ENCODE data around the gene UGT1A8.

The UGT1A8 gene

GRCh38 chr2:233754872-233755611, 137.6 kb downstream of the UGT1A8 start:
- H2AFZ ChIP-seq (ENCODE audit: low read length) = no peak overlapping the region
- no peak overlapping the region for H3K4me2 ChIP-seq (ENCODE audit: low read length)
- H3K9ac ChIP-seq (ENCODE audit: low read length) = no peak overlapping the region
- H3K79me2 ChIP-seq (ENCODE audit: insufficient read depth, low read length) = no peaks in the 10 kb centered on the region
- H3K27ac ChIP-seq (ENCODE audit: low read depth, low read length, poor library complexity, severe bottlenecking) = no peak overlapping the region
- TF ChIP-seq, protein P1, sequence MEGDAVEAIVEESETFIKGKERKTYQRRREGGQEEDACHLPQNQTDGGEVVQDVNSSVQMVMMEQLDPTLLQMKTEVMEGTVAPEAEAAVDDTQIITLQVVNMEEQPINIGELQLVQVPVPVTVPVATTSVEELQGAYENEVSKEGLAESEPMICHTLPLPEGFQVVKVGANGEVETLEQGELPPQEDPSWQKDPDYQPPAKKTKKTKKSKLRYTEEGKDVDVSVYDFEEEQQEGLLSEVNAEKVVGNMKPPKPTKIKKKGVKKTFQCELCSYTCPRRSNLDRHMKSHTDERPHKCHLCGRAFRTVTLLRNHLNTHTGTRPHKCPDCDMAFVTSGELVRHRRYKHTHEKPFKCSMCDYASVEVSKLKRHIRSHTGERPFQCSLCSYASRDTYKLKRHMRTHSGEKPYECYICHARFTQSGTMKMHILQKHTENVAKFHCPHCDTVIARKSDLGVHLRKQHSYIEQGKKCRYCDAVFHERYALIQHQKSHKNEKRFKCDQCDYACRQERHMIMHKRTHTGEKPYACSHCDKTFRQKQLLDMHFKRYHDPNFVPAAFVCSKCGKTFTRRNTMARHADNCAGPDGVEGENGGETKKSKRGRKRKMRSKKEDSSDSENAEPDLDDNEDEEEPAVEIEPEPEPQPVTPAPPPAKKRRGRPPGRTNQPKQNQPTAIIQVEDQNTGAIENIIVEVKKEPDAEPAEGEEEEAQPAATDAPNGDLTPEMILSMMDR (IDR thresholded peaks at IDR 0.05; ENCODE audit: low read length) = no peak
- TF ChIP-seq EZH2 (IDR thresholded peaks at IDR 0.05; ENCODE audit: borderline replicate concordance, low read length) = no peak
- H4K20me1 ChIP-seq (ENCODE audit: insufficient read depth, low read length) = no peaks in the 10 kb centered on the region
- H3K9me2 ChIP-seq (ENCODE audit: low read depth, low read length) = no peaks in the 10 kb centered on the region
- H3K4me3 ChIP-seq (ENCODE audit: low read depth, low read length, poor library complexity, severe bottlenecking) = no peak overlapping the region
- no peaks in the 10 kb centered on the region for H3K9me3 ChIP-seq (ENCODE audit: low read length)
- no peaks in the 10 kb centered on the region for H3F3A ChIP-seq (ENCODE audit: insufficient read depth, low read length)
- no peaks in the 10 kb centered on the region for H3K27me3 ChIP-seq (ENCODE audit: insufficient read depth, low read length)
- no peaks in the 10 kb centered on the region for H3K36me3 ChIP-seq (ENCODE audit: insufficient read depth, low read length)
- no peaks in the 10 kb centered on the region for H3K4me1 ChIP-seq (ENCODE audit: insufficient read depth, low read length, severe bottlenecking)

GRCh38 chr2:233756429-233757081, 139.1 kb downstream of the UGT1A8 start:
- Histone ChIP-seq H4K20me1 (ENCODE audit: insufficient read depth, low read length) (no peaks in the 10 kb centered on the region), H3K36me3 (ENCODE audit: insufficient read depth, low read length) (no peaks in the 10 kb centered on the region), H3K27me3 (ENCODE audit: insufficient read depth, low read length) (no peaks in the 10 kb centered on the region), H3K9me2 (ENCODE audit: low read depth, low read length) (no peaks in the 10 kb centered on the region), H3K27ac (ENCODE audit: low read depth, low read length, poor library complexity, severe bottlenecking) (no peak overlapping the region), H3K9ac (ENCODE audit: low read length) (no peak overlapping the region), H3K4me3 (ENCODE audit: low read depth, low read length, poor library complexity, severe bottlenecking) (no peak overlapping the region), H3K9me3 (ENCODE audit: low read length) (no peaks in the 10 kb centered on the region), H3K79me2 (ENCODE audit: insufficient read depth, low read length) (no peaks in the 10 kb centered on the region), H3F3A (ENCODE audit: insufficient read depth, low read length) (no peaks in the 10 kb centered on the region), H3K4me2 (ENCODE audit: low read length) (no peak overlapping the region), H3K4me1 (ENCODE audit: insufficient read depth, low read length, severe bottlenecking) (no peaks in the 10 kb centered on the region), H2AFZ (ENCODE audit: low read length) (no peak overlapping the region)
- TF ChIP-seq EZH2 (IDR thresholded peaks at IDR 0.05; ENCODE audit: borderline replicate concordance, low read length) = no peak
- TF ChIP-seq, protein P1 (IDR thresholded peaks at IDR 0.05; ENCODE audit: low read length) = no peak

DNA sequence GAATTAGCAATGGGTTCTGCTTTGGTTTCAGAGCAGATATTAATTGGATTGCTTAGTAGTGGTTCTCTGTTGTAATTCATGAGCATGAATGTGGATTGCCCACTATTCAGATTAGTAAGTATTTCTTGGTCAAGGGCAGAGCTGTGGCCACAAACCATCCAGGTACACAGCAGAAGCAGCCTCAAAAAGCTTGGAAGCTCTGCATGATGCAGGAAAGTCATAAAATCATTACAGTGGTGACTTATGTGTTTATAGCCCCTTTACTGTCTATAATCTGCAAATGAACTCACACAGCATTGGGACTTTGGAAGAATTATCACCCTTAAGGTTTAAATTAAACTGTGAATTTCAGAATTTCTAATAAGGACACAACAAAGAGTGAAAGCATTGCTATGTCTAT, 140.7 kb downstream of the UGT1A8 start:
- Histone ChIP-seq H3K4me1 (ENCODE audit: insufficient read depth, low read length, severe bottlenecking) (no peaks in the 10 kb centered on the region), H3K79me2 (ENCODE audit: insufficient read depth, low read length) (no peaks in the 10 kb centered on the region), H3K36me3 (ENCODE audit: insufficient read depth, low read length) (no peaks in the 10 kb centered on the region), H3K9me2 (ENCODE audit: low read depth, low read length) (no peaks in the 10 kb centered on the region), H3K4me3 (ENCODE audit: low read depth, low read length, poor library complexity, severe bottlenecking) (no peak overlapping the region), H3K27ac (ENCODE audit: low read depth, low read length, poor library complexity, severe bottlenecking) (no peak overlapping the region), H2AFZ (ENCODE audit: low read length) (no peak overlapping the region), H3K9ac (ENCODE audit: low read length) (no peak overlapping the region), H4K20me1 (ENCODE audit: insufficient read depth, low read length) (no peaks in the 10 kb centered on the region), H3K9me3 (ENCODE audit: low read length) (no peaks in the 10 kb centered on the region), H3K27me3 (ENCODE audit: insufficient read depth, low read length) (no peaks in the 10 kb centered on the region), H3K4me2 (ENCODE audit: low read length) (no peak overlapping the region), H3F3A (ENCODE audit: insufficient read depth, low read length) (no peaks in the 10 kb centered on the region)
- TF ChIP-seq, protein P1 (IDR thresholded peaks at IDR 0.05; ENCODE audit: low read length) = no peak
- no peak for TF ChIP-seq EZH2 (IDR thresholded peaks at IDR 0.05; ENCODE audit: borderline replicate concordance, low read length)
